Trophoblast cell (in vitro differentiated cells and primary cell): ENCODE data around the gene RXFP2.

Experiments
- DNase-seq, 2 donors: peaks; one replicate each; pipeline ENCODE4 v3.0.0-alpha.2; 2016
- H2AFZ ChIP-seq: 2 replicates; pipeline ENCODE4 v1.6.1; 2013; ENCODE audit warnings: low read length, moderate library complexity, mild to moderate bottlenecking; ENCODE audit not compliant: insufficient read depth, poor library complexity
- H2AK5ac ChIP-seq: 2 replicates; pipeline ENCODE4 v1.6.1; 2013; ENCODE audit warnings: mild to moderate bottlenecking, low read length
- H2BK120ac ChIP-seq: 2 replicates; pipeline ENCODE4 v1.6.1; 2013; ENCODE audit warnings: low read length, mild to moderate bottlenecking, moderate library complexity; ENCODE audit not compliant: insufficient read depth, poor library complexity
- H2BK12ac ChIP-seq: 2 replicates; pipeline ENCODE4 v1.6.1; 2013; ENCODE audit warnings: mild to moderate bottlenecking, low read length, moderate library complexity
- H2BK5ac ChIP-seq: 2 replicates; pipeline ENCODE4 v1.6.1; 2013; ENCODE audit warnings: low read length, low read depth, moderate library complexity, mild to moderate bottlenecking; ENCODE audit not compliant: poor library complexity
- H3K14ac ChIP-seq: 2 replicates; pipeline ENCODE4 v1.6.1; 2013; ENCODE audit warnings: mild to moderate bottlenecking, low read length
- H3K18ac ChIP-seq: 2 replicates; pipeline ENCODE4 v1.6.1; 2013; ENCODE audit warnings: mild to moderate bottlenecking, low read length
- H3K23ac ChIP-seq: 2 replicates; pipeline ENCODE4 v1.6.1; 2013; ENCODE audit warnings: low read length
- H3K27ac ChIP-seq: 2 replicates; pipeline ENCODE4 v1.5.1; 2013; ENCODE audit warnings: low read depth, mild to moderate bottlenecking, inconsistent platforms, low read length, moderate library complexity
- H3K27me3 ChIP-seq: 2 replicates; pipeline ENCODE4 v1.6.1; 2013; ENCODE audit warnings: inconsistent platforms, mild to moderate bottlenecking, low read length, moderate library complexity; ENCODE audit not compliant: insufficient read depth
- H3K36me3 ChIP-seq, 2 experiments: 1 replicate in 1 of 2; 2 replicates in 1 of 2; pipeline ENCODE4 v1.6.1; 2013; ENCODE audit warnings: low read length in 2 of 2, mild to moderate bottlenecking in 2 of 2, moderate library complexity in 1 of 2; ENCODE audit not compliant: insufficient read depth in 2 of 2, control insufficient read depth in 1 of 2
- H3K4ac ChIP-seq: 2 replicates; pipeline ENCODE4 v1.6.1; 2013; ENCODE audit warnings: low read depth, mild to moderate bottlenecking, low read length, moderate library complexity
- H3K4me1 ChIP-seq, 2 experiments: 1 replicate in 1 of 2; 2 replicates in 1 of 2; pipeline ENCODE4 v1.6.1; 2013; ENCODE audit warnings: low read length in 2 of 2, mild to moderate bottlenecking in 2 of 2, moderate library complexity in 1 of 2; ENCODE audit not compliant: insufficient read depth in 2 of 2, control insufficient read depth in 1 of 2
- H3K4me2 ChIP-seq: 2 replicates; pipeline ENCODE4 v1.6.1; 2013; ENCODE audit warnings: inconsistent platforms, mild to moderate bottlenecking, low read length, moderate library complexity
- H3K4me3 ChIP-seq: 2 replicates; pipeline ENCODE4 v1.5.1; 2013; ENCODE audit warnings: mild to moderate bottlenecking, low read depth, low read length, inconsistent platforms
- H3K79me1 ChIP-seq: one replicate; pipeline ENCODE4 v1.6.1; 2013; ENCODE audit warnings: low read length
- H3K79me2 ChIP-seq: 2 replicates; pipeline ENCODE4 v1.6.1; 2013; ENCODE audit warnings: low read length, mild to moderate bottlenecking; ENCODE audit not compliant: control insufficient read depth, insufficient read depth, poor library complexity
- H3K9ac ChIP-seq: 2 replicates; pipeline ENCODE4 v1.6.1; 2013; ENCODE audit warnings: mild to moderate bottlenecking, low read length
- H3K9me3 ChIP-seq: 2 replicates; pipeline ENCODE4 v1.6.1; 2013; ENCODE audit warnings: low read depth, mild to moderate bottlenecking, control low read depth, inconsistent platforms, low read length; ENCODE audit not compliant: insufficient read depth
- H4K12ac ChIP-seq: 2 replicates; pipeline ENCODE4 v1.6.1; 2013; ENCODE audit warnings: low read depth, mild to moderate bottlenecking, low read length, moderate library complexity
- H4K8ac ChIP-seq: 2 replicates; pipeline ENCODE4 v1.6.1; 2013; ENCODE audit warnings: low read depth, mild to moderate bottlenecking, low read length, moderate library complexity
- H4K91ac ChIP-seq: one replicate; pipeline ENCODE4 v1.6.1; 2013; ENCODE audit warnings: low read depth, mild to moderate bottlenecking, low read length, moderate library complexity
- WGBS: extraction: QIAGEN DNeasy Blood & Tissue Kit; methylation state at CpG from one replicate; pipeline ENCODE4 v1.1.7; 2013; ENCODE audit warnings: missing lambda C conversion rate; ENCODE audit not compliant: insufficient read length, insufficient coverage; ENCODE audit errors: extremely low coverage; 5-methylcytosine and 5-hydroxymethylcytosine counted together

The RXFP2 gene

DNA sequence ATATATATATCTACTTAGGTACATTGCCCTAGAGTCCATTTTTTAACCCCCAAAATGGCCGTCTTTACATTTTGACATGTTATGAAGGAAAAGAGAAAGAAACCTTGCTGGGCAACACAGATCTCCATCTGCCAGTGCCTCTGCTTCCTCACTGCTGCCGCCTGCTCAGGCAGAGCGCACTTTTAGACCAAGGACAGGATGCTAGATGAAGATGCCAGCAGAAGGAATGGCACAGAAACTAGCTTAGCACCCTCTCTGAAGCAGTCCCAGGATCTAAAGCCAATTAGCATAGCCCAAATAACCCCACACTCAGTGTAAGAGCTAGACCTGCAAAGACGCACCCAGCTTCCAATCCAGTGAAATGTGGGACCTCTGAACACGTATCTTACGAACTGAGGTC is 111.9 kb downstream of the RXFP2 start:
- no peak overlapping the region for H2BK120ac ChIP-seq
- H3K14ac ChIP-seq, result no peak overlapping the region
- no peak overlapping the region for H3K4ac ChIP-seq

More for the DNA sequence above, 111.9 kb downstream of the RXFP2 start:
- H3K79me2 ChIP-seq, result no peaks in the 10 kb centered on the region
- peaks cover 3% of the 10 kb centered on the region for H3K27me3 ChIP-seq
- H3K23ac ChIP-seq, result no peak overlapping the region
- no peak overlapping the region for H4K12ac ChIP-seq
- no peak for DNase-seq
- H3K79me1 ChIP-seq, result no peaks in the 10 kb centered on the region
- H3K4me1 ChIP-seq, result peaks cover 2 to 4% of the 10 kb centered on the region in 2 experiments
- H3K27ac ChIP-seq, result no peak overlapping the region
- no peak overlapping the region for H2AK5ac ChIP-seq
- H3K18ac ChIP-seq, result no peak overlapping the region
- H4K91ac ChIP-seq, result no peak overlapping the region
- no peak overlapping the region for H3K9ac ChIP-seq
- no CpG with 5 or more reads among the region's 6 CpGs for WGBS
- no peak overlapping the region for H2BK5ac ChIP-seq
- no peaks in the 10 kb centered on the region for H3K9me3 ChIP-seq
- no peaks in the 10 kb centered on the region for H3K36me3 ChIP-seq
- H3K4me3 ChIP-seq, result peak overlapping the region; percentile 39
- no peak overlapping the region for H3K4me2 ChIP-seq
- H2BK12ac ChIP-seq, result no peak overlapping the region
- no peak overlapping the region for H4K8ac ChIP-seq
- H2AFZ ChIP-seq, result no peak overlapping the region
